GM21737 (cell line): ENCODE data around the gene PCMT1.
A peak's percentile ranks its signal among the peaks of the same experiment; 100 is the strongest.
"Not testable (repeated sequence)": the region's sequence is repeated elsewhere in the genome, so short reads cannot be mapped to it uniquely, and the experiment has no call there.

ENCODE experiments used
- ATAC-seq: cut with Tn5 transposase; IDR thresholded peaks from one replicate; pipeline ENCODE4 v1.9.1; 2021; ENCODE audit warnings: mild to moderate bottlenecking, moderate library complexity; ENCODE audit not compliant: unreplicated experiment

Gene PCMT1

DNA sequence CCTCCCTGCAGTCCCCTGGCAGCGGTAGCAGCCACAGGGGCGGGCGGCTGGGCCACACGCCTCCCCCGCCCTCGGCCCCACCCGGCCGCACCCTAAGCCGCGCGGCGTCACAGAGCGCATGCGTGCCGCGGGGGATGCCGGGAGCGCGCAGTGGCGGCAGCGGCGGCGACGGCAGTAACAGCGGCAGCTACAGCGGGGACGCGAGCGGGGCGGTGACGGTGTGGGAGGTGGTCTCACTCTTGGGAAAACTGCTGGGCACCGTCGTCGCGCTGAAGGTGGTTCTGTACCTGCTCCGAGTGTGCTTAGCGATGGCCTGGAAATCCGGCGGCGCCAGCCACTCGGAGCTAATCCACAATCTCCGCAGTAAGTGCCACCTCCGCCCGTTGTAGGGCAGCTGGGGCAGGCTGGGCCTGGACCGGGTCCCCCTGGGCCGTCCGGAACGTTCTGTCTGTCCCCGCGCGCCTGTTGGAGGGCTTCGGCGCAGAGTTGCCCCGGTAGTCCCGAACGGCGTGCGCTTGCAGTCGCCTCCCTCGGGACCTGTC lies at the start of gene PCMT1:
Gene PCMT1 (plus strand): TSS at position 148 of the 542 bp plus-strand sequence. CDS start 161 bp downstream, at position 309.
- ATAC-seq = peak; percentile 85

DNA sequence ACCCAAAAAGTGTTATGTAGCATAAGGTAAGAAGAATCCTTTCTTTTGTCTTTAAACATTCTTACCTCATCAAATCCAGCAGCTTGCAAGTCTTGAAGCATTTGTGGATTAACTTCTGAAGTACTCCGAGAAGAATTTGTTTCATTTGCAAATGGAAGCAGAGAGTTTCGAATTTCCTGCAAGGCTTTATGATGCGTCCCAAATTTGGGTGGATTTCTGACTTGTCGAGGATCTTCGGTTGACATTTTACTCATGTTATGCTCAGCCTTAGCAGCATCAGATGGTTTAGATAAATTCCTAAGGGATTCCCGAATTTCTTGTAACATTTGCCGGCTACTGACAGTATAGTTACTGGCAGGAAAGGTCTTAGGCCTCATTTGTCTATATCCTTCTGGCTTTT lies 47.8 kb upstream of the PCMT1 start:
- no peak for ATAC-seq

DNA sequence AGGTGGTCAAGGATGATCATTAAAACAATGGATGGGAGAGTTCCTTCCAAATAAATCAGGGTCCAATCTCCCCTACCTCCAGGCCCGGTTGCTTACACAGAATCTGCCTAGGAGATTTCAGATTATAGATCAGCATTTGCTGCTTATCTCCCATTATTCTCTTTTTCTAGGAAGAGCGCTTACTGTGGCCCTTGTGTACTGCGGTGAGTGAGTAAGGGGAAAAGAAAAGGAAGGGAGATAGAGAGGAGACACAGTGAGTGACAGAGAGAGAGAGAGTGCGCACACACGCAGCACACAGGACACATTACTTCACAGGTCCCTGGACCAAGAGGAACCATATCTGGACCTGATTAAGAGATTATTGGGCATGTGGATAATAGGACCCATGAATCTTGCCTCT lies 37.8 kb upstream of the PCMT1 start:
- no peak for ATAC-seq

DNA sequence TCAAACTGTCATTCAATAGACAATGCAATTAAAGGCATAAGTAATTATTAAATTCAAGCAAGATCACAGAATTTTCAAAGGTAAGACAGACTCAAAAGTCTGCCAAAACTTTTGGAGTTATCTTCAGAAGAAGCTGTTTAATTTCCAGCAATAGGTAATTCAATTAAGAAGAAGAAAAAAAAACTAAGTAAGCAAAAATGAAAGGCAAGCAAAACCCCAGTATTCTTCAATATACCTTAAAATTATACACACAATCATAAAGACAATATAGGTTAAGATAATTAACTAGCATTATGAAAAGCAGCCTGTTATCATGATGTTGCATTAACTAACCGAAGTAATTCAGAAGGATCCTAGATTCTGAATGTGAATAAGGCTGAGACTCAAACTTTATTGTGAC lies 35.1 kb upstream of the PCMT1 start:
- ATAC-seq = no peak

DNA sequence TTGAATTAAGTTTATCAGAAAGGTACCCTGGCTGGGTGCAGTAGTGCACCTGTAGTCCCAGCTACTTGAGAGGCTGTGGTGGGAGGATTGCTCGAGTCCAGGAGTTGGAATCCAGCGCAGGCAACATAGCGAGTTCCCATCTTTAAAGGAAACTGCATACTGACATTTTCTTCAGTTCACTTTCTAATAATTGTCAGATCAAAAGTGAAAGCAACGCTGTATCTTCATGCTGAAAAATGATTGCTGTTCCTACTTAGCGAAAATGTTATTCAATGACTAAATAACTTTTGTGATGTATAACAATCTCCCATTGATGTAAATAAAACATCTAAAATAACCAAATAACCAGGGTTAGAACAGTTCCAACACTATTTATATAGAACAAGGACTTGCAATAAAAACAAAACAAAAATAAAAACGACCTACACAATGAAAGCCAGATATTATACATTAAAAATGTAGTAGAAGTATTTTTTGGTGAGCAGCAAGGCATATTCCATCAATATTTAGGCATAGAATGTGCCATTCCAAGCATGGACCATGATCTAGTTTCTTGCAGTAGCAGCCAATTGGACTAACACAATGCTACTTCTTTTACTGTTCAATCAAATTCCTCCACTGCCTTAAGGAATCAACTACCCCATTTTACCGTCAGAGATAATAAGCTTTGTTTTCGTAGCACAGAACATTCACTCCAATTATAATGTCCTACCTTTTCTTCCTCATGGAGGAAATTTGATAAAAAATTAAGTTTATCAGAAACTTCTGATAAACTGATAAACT lies 33.2 kb upstream of the PCMT1 start:
- no peak for ATAC-seq

DNA sequence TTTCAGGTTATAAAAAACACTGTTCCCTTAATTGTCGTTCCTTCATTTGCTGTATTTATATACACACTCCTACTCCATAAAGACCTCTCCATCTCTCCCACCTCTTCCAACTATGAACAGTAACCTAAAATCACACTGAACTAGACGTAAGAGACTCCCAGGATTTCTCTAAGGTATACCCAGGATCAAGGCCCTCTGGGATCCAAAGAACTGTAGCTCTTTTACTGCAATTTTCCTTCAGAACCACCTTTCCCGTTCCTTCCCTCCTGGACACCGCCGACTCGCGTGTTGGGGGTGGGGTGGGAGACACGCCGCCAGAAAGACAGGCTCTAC lies 32.3 kb upstream of the PCMT1 start:
- peak; percentile 1 for ATAC-seq

DNA sequence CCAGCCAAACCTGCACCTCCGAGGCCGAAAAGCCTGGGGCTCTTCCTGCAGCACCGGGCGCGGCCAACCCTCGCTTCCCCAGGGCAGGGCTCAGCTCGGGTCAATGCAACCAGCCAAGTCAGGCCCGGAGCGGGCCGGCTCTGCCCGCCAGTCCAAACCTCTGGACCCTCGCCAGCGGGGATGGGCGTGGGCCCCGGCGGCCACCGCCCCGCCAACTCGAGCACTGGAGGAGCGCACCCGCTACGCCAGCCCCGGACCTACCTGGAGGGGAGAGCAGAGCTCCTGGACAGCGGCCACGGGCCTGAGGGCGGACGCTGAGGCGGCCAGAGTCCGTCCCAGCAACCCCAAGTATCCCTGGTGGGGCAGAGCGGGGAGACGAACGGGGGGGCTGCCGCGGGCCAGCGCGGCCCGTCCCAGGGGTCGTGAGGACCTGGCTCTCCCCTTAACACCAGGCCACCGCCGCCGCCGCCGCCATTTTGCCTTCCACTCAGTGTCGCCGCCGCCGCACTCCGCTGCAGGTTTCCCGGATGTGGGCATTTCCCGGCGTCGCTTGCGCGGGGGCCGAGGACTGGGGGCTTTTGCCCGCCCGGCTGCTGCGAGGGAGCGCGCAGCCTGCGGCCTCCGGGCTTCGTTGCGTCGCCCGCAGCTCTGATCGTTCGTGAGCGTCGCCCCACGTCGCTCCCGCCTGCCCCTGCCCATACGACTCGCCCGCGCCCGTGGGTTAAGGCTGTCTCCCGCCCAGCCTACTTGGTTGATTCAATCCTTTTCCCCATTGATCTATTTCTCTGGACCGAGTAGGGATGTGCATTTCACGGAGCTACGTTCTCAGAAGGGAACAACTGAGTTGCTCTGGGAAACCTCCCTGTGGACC lies 31.7 kb upstream of the PCMT1 start, which contains the start of gene LATS1:
Gene LATS1 (minus strand): TSS at position 514 of the 871 bp plus-strand sequence. CDS start 15,975 bp downstream, outside the sequence.
- peak; percentile 83 for ATAC-seq

DNA sequence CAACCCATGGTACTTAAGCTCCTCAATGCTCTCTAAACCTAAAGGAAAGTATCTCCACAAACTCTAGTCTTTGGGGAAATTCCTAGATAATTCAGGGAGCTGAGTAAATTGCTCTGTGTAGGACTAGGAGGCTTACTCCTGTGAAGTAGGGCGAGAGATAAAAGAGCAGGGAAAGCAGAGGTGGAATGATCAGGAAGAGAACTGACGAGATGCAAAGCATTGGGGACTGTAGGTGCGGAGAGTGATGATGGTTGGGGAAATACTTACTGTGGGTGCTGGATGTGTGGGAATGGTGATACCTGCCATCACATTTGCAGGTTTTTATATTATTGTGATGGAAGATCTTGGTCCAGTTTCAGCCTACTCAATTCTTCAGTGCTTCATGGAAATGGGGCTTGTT lies 30.0 kb upstream of the PCMT1 start:
- no peak for ATAC-seq

DNA sequence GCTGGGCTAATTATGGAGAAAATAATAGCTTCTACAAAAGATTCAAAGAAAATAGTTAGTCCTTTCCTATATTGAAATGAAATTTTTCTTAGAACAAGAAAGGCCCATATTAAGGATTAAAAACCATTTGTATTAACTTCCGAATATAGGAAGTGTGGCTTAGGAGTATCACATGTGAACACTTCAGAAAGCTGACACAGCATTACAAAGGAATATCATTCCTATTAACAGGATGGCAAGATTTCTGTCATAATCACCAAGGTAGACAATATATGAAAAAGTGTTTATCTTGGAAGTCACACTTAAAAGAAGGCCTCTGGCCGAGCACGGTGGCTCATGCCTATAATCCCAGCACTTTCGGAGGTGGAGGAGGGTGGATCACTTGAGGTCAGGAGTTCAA lies 26.3 kb upstream of the PCMT1 start:
- no peak for ATAC-seq

DNA sequence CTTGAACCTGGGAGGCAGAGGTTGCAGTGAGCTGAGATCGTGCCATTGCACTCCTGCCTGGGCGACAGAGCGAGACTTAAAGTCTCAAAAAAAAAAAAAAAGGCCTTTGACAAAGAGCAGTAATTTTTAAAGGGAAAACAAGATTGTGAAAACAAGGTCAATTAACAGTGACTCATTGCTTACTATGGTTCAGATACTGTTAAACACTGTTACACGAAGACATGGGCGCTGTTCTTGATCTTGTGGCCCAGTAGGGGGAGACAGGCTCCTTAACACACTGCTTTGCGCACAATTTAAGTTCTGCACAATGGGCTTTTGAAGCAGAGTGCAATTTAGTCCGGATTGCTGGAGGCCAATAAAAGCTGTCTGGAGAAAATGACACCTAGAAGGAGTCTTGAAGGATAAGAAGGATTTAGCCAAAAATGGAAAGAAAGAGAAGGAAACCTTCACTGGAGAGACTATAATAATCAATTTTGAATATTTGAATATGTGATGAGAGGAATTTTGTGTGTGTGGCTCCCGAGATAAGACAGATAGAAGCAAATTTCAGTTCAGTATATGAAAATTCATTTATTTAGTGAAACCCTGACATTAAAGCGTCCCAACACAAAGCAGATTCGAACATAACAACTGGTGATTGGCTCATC lies 25.6 kb upstream of the PCMT1 start:
- no peak for ATAC-seq

DNA sequence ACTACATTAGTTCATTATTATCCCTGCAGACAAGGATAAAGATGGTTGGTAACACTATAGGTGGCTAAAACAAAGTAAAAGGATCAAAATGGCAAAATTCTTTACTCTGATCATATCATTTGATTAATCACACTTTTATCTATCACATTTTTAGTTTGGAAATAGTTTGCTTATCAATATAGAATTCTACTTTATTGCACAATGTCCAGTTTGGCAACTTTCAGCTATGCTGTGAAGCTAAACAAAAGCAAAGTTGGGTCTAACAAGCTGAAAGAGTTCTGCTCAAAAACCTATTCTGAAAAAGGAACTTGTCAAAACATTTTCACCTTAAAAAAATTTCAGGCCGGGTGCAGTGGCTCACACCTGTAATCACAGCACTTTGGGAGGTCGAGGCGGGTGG lies 23.8 kb upstream of the PCMT1 start:
- ATAC-seq = no peak

DNA sequence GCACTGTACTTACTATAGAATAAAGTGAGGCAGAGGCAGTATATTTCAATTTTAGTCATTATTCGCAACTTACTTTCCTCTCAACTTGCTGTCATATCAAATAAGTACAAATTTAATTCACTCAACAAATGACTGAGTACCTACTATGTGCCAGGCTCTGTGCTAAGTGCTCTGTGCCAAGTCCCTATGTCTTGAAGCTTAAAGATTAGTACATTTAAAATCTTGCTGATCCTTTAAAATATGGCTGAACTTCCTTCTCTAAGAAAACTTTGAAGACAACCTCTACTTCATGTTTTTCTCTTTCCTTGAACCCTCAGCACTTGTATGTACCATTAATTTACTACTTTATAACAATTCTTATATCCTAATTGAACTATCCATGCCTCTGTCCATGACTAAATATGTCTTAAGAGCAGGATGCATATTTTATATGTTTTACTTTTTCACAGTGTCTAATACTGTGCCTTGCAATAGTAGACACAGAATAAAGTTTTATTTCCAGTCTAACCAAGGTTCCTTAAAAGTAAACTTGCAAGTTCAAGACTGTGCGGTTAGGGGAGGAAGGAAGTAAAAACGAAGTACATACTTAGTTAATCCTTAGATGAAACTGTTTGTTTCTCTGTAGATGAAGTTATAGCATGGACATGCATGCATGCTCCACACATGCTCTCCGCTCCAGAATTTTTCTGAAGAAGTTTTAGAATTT lies 21.6 kb upstream of the PCMT1 start:
- no peak for ATAC-seq

DNA sequence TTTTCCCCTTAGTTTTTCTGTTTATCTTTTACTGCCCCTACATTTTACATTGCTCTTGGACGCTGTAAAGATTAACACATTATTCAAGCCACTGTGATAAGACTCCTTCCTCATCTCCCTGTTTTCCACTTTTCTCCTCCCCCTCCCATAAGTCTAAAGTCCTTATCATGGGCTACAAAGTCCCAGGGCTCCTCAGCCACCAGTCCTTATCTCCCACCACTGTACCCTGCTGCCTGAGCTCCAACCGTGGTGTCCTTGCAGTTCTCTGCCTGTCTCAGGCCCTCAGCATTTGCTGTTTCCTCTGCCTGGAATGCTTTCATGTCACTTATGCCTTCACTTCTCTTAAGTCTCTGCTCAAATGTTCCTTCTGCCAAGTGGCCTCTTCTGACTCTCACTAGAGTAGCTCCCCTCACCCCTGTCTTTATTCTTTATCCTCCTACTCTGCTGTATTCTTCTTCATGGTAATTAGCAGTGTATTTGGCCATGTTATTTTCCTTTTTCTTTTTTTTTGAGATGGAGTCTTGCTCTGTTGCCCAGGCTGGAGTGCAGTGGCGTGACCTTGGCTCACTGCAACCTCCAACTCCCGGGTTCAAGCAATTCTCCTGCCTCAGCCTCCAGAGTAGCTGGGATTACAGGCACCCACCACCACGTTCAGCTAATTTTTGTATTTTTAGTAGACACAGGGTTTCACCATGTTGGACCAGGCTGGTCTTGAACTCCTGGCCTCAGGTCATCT lies 20.9 kb upstream of the PCMT1 start:
- ATAC-seq = no peak

DNA sequence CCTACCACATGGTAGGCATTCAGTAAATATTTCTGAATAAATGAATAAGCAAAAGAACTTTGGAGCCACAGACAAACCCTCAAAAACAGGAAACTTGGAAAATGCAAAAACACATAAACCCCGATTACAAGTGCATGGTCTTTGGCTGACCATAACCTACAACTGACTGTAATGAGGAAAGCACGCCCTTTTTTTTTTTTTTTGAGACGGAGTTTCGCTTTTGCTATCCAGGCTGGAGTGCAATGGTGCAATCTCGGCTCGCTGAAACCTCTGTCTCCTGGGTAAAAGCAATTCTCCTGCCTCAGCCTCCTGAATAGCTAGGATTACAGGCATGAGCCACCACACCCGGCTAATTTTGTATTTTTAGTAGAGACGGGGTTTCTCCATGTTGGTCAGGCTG lies 19.7 kb upstream of the PCMT1 start:
- ATAC-seq = no peak

DNA sequence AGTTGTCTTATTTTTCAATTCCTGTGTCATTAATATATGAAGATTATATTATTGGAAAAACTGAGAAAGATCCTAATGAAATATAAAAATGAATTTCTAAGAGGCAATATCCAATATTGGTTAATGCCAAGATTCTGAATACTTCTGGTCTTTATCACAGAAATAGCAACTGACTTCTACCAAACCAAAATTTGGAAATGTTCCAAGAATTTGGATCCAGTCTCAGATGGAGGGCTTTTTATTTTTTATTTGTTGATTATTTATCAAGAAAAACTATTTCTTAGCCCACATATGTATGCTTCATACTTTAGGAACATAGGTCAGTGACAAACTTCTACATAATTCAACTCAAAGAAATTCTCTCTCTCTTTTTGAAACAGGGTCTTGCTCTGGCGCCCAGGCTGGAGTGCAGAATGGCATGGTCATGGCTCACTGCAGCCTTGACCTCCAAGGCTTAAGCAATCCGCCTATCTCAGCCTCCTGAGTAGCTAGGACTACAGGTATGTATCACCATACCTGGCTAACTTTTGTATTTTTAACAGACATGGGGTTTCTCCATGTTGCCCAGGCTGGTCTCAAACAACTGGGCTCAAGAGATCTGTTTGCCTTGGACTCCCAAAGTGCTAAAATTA lies 16.3 kb upstream of the PCMT1 start:
- ATAC-seq = no peak

DNA sequence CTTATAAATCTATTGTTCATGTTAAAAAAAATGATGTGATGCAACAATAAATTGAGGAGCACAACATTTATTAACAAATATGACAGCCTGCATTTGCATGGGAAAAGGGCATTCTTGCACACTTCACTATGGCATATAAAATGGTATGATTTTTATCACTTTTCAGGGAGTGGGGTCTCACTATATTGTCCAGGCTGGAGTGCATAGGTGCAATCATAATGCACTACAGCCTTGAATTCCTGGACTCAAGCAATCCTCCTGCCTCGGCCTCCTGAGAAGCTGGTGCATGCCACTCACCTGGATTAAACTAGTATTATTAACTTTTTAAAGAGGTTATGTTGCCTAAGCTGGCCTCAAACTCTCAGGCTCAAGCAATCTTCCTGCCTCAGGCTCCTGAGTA lies 14.6 kb upstream of the PCMT1 start:
- ATAC-seq = no peak

DNA sequence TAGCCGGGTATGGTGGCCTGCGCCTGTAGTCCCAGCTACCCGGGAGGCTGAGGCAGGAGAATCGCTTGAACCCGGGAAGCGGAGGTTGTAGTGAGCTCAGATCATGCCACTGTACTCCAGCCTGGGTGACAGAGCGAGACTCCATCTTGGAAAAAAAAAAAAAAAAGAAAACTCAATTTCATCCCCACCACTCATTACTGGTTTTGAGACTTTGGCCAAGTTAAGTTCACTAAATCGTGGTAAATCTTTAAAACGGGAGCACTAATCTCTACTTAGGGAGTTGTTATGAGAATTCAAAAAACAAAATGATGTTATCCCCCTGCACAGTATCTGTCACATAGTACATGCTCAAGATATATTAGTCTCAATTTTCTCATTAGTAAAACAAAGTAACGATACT lies 4.3 kb upstream of the PCMT1 start:
- not testable (repeated sequence) for ATAC-seq

DNA sequence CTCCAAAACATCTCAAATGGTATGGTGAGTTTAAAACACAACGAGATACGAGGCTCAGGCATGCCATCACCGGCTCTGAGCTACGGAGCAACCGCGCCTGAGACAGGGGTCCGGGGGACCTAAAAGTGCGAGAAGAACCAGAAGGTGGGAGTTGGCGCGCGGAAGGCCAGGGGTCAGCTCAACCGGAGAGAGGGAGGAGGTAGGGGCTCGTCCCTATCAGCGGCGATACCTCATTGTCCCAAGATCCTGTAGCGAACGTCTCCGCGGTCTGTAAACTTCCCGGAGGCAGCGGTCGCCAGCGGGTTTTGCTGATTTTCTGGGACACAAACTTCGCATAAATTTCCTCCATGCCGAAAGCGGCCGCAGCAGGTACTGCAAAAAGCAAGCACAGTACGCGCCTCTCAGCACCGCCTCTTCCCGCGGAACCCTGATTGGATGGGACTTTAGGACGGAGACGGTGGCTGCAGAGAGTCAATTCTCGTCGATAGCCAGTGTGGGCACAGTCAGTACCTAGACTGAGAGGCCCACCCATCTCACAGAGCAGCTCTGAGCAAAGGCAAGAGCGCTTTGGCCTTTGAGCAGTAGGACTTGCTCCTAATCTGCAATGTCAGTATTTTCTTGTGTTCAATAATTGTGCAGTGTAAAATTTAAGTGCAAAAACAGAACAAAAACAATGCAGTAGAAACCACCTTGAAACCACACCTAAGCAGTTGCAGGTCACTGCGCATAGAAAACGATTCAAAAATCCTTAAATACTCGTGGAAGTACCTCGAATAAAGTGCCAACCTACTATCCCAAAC lies 3.2 kb upstream of the PCMT1 start, which contains the start of gene NUP43:
Gene NUP43 (minus strand): TSS at position 383 of the 800 bp plus-strand sequence. CDS start 34 bp downstream, at position 349.
- ATAC-seq = peak; percentile 59
